GM15510 (cell line): ENCODE data around the gene SPATC1L.

Source experiments
- POLR2A ChIP-seq: IDR thresholded peaks from 3 replicates; pipeline ENCODE4 v1.6.1; 2011; ENCODE audit warnings: borderline replicate concordance; ENCODE audit not compliant: insufficient read length; ENCODE audit errors: extremely low read depth

SPATC1L gene

DNA sequence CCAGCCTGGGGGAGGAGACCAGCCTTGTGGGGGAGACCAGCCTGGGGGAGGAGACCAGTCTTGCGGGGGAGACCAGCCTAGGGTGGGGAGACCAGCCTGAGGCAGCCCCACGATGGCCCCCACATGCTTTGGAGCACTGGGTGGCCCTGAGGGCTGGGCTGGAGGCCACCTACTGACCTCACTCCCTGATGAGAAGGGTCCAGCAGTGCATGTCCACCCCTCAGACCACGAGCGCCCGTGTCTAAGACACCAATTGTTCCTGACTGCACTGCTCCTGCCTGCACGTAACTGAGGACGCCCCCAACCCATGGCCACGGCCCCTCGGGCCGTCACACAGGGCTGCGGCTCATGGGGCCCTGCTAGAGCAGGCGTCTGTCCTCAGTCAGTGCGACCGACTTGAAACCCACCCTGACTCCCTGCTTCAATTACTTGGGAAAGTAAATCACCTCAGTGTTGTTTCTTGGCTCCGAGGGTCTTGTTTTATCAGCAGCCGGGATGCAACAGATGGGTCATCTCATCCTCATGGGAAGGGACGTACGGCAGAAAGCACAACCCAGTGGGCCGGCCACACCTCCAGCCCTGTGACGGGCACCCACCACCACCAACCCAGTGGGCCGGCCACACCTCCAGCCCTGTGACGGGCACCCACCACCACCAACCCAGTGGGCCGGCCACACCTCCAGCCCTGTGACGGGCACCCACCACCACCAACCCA, at the start of gene SPATC1L:
Gene SPATC1L, minus strand, starts transcription at position 550 of the 715 bp plus-strand sequence. CDS start 1,643 bp downstream, outside the sequence.
- peak; percentile 17 for TF ChIP-seq POLR2A

GRCh38 chr21:46229923-46230260, 45.6 kb upstream of the SPATC1L start:
- no peak for TF ChIP-seq POLR2A

DNA sequence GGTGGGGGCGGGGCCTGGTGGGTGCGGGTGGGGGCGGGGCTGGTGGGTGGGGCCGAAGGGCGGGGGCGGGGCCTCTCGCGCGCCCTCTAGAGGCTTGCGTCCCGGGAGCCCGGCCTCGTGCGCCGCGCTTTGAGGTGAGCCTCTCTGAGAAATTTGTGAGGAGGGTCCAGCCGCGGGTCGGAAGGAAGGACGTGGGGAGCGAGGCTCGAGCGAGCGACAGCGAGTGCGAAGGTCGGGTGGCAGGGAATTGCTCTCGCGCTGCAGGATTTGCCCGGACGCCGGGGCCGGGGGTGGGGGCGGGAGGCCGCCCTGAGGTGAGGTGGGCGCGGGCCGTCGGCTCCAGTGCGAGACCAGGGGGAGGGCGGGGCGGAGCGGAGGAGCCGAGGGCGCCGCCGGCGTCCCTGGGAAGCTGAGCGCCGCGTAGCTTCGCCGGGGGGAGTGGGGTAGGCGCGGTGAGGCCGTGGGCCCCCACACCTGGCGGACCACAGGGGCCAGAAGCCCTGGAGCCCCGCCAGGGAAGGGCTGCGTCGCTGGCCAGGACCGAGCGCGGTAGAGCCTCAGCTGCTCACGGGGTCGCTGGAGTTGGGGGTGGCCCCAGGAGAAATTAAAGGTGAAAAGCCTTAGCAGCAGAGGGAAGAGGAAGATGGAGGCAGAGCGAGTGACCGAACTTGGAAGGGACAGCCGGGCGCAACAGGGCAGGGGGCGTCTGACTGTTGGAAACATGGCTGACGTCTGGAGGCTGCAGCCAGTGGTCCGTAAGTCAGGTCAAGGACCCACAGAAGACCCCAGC, 45.1 kb upstream of the SPATC1L start:
- TF ChIP-seq POLR2A: peak; percentile 56

DNA sequence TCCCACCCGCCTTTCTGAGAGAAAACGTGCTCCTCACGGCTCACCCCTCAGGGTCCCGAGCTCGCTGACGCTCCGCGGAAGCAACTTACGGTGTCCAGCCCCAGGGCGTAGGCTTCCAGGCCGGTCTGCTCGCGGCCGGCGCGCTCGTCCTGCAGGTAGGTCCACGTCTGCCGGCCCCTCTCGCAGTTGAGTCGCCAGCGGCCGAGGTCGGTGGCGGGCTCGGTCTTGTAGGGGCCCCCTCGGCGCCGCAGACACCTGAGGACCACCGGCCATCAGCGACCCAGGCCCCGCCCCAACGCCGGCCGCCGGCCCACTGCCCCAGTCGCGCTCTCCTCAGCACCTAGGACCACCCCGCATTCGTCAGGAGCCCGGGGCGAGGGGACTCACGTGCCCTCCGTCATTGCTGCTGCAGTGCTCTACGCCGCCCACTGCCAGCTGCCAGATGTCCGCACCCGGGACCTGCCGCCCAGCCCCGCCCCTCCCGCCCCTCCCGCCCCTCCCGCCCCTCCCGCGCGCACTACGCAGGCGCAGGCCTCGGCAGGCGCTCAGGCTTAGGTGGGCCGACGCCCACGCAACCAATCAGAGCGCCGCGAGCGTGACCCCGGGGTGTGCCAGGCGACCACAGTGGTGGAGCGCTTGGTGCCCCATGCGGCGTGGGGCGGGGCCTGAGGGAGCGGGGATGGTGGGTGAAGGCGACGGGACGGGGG, 44.2 kb upstream of the SPATC1L start, which contains the start of gene LSS:
Gene LSS, minus strand, starts transcription at position 430 of the 707 bp plus-strand sequence. Its CDS starts 29 bp downstream, at position 401.
- peak; percentile 82 for TF ChIP-seq POLR2A

GRCh38 chr21:46227811-46228344, 43.6 kb upstream of the SPATC1L start:
- TF ChIP-seq POLR2A: no peak

DNA sequence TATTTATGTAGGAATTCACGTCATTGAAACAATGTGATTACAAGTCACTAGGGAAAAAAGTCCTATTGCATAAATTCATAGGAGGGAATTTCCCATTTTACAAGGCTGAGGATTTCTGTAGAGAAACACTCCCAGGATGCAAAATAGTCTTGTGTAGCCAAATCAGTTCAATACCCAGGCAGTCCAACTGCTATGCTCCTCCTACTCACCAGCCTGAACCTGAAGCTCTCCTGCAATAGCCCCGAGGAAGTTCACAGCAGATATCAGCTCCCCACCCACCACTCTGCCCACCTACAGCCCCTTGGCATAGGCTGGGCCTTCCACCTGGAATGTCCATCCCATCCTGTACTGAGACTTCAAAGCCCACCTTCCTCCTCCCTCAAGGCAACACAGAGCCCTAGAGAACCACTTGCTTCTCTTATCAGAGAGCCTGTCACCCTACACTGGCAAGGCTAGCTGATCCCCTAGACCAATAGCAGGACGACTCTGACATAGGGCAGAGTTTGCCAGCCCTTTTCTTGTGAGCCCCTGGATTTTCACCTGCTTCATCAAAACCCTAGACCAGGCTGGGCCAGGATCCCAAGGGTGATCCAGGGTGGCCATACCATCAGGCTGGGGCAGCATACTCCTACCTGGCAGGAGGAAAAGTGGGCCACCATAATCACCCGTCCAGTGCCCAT, 42.8 kb upstream of the SPATC1L start:
- no peak for TF ChIP-seq POLR2A

DNA sequence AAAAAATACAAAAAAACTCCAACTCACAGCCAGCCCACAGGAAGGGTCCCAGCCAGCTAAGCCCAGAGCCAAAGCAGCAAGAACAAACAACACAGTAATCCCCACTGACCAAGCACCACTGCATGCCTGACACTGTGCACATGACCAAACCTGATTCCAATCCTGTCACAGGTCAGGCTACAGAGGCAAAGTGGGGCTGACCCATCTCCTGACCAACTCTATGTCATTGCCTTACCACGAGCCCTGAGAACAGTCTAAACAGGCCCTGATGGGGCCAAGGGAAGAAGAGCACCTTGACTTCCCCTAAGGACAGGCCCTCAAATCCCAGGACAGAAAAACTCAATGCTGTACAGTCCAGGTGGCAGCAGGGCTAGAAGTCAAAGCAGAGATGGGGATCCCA, 41.9 kb upstream of the SPATC1L start:
- TF ChIP-seq POLR2A: no peak

GRCh38 chr21:46223217-46223616, 39.0 kb upstream of the SPATC1L start:
- TF ChIP-seq POLR2A: no peak

DNA sequence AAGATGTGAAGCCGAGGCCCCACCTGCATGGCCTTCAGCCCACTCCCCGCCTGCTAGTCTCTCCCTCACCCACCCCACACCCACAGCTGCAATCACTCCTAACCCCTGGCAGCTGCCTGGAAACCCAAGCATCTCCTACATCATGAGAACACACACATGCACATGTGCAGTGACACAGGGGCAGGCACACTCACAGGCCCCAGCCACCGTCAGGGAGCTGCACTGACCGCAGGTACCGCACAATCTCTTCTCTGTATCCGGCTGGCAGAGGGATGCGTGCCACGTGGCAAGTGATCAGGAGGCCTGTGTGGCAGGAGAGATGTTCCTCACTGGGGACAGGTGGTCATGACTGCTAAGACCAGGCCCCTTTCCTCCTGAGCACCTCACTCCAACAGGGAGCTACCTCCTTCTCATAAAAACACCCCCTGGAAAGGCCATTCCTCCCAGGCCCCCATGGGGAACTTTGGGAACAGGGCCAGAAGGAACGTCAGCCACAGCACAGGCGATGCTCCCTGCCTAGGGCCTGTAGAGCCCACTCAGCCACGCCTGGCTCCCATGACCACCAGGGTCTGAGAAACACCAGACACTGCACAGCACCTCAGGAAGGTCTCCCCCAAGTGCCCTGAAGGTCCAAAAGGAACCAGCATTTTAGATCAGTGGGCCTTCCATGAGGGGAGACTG, 38.3 kb upstream of the SPATC1L start:
- TF ChIP-seq POLR2A: no peak

DNA sequence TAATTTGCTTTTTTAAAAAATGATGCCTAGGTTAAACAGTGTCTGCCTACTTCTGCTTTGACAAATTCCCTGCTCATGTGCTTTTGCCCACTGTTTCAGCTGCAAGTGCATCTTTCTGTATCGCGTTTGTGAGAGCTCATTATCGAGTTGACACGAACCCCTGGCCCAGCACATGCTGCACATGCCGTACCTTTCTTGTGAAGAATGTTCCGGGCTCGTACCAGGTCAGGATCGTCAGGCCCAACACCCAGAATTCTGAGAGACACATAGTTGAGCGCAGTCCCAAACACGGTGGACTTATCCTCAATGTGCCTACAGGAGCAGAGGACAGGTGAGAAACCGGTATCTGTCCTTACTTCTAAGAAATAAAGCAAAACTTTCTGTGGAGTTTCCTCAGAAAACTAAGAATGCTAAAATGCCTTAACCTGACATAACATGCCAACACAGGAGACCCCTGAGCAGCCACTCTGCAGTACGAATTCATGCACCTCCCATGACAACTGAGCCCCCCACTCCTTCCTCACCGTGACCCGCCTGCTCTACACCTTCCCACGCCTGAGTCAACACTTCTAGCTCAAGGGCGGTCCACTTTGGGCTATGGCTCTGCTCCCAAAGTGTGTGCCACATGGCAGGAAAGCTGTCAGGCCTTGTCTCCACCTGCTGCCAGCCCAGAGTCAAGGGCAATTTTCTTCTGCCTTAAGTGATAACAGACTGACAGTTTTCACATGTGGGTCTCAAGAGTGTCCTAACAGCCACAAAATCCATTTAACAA, 37.6 kb upstream of the SPATC1L start:
- no peak for TF ChIP-seq POLR2A

DNA sequence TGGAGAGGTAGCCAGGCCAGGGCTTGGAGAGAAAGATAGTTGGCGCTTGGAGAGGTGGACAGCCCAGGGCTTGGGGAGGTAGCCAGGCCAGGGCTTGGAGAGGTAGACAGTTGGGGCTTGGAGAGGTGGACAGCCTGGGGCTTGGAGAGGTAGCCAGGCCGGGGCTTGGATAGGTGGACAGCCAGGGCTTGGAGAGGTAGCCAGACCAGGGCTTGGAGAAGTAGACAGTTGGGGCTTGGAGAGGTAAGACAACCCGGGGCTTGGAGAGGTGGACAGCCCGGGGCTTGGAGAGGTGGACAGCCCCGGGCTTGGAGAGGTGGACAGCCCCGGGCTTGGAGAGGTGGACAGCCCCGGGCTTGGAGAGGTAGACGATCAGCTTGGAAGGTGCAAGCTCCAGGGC, 36.6 kb upstream of the SPATC1L start:
- no peak for TF ChIP-seq POLR2A

- TF ChIP-seq POLR2A: no peak
Measured at GRCh38 chr21:46220275-46220810, 36.1 kb upstream of the SPATC1L start.
